B cell (primary cell): ENCODE results near the gene VPS51. TPM values are rescaled to one million over a fixed set of nuclear protein-coding genes. Genes with fewer than 3 reads are reported as not detected.

Experiments
- ATAC-seq: fragments of 200-7000 bp; cut with Tn5 transposase; one replicate; pipeline ENCODE4 v1.10.0; 2021; ENCODE audit warnings: low read depth, mild to moderate bottlenecking, moderate number of reproducible peaks, moderate library complexity
- CTCF ChIA-PET: fragments of 350-600 bp; sonication (Branson Sonifier 250); formaldehyde crosslinking; loops from one replicate; lab custom pipeline; 2021; ENCODE audit warnings: antibody characterized with exemption, inconsistent platforms; lab: Charles Lee
- POLR2A ChIA-PET: fragments of 350-600 bp; sonication (Branson Sonifier 250); formaldehyde crosslinking; loops from one replicate; lab custom pipeline; 2021; ENCODE audit warnings: antibody characterized with exemption; lab: Charles Lee
- DNase-seq: peaks from one replicate; pipeline ENCODE4 v3.0.0; 2013
- H2AFZ ChIP-seq: 2 replicates; pipeline ENCODE4 v1.6.1; 2012; ENCODE audit warnings: mild to moderate bottlenecking, low read depth, low read length; ENCODE audit not compliant: insufficient read depth, poor library complexity, severe bottlenecking
- H3K27ac ChIP-seq, 2 donors: 1 replicate in 1 of 2; 2 replicates in 1 of 2; pipeline ENCODE4 v1.5.1; 2012 to 2013; ENCODE audit warnings: low read length in 2 of 2, mild to moderate bottlenecking in 2 of 2, moderate library complexity in 1 of 2
- H3K27me3 ChIP-seq, 4 experiments: fragments of 200-600 bp in 1 of 4; sonication (generic) in 1 of 4; replicated peaks in 1 of 4; 1 replicate in 2 of 4; 2 replicates in 2 of 4; pipeline versions ENCODE4 v1.6.1 to v1.7.0; 2013 to 2016; ENCODE audit warnings: low read length in 3 of 4, mild to moderate bottlenecking in 2 of 4, mixed read lengths in 1 of 4, moderate library complexity in 1 of 4; ENCODE audit not compliant: insufficient read depth in 4 of 4, control insufficient read depth in 3 of 4; ENCODE audit errors: control extremely low read depth in 1 of 4
- H3K36me3 ChIP-seq, 2 experiments: replicated peaks in 1 of 2; 1 replicate in 1 of 2; 2 replicates in 1 of 2; pipeline versions ENCODE4 v1.6.1 to v1.7.1; 2013; ENCODE audit warnings: low read length in 1 of 2; ENCODE audit not compliant: insufficient read depth in 2 of 2, control insufficient read depth in 1 of 2; ENCODE audit errors: control extremely low read depth in 1 of 2, extremely low read depth in 1 of 2
- H3K4me1 ChIP-seq, 2 donors: fragments of 200-600 bp in 1 of 2; sonication (generic) in 1 of 2; 1 replicate in 1 of 2; 2 replicates in 1 of 2; pipeline versions ENCODE4 v1.5.1 to v1.6.1; 2013 to 2017; ENCODE audit warnings: low read length in 2 of 2; ENCODE audit not compliant: control insufficient read depth in 2 of 2, insufficient read depth in 2 of 2
- H3K4me2 ChIP-seq: replicated peaks from 2 replicates; pipeline ENCODE3; 2012; ENCODE audit warnings: mild to moderate bottlenecking, low read depth, low read length; ENCODE audit not compliant: poor library complexity, severe bottlenecking
- H3K4me3 ChIP-seq, 5 experiments: fragments of 200-600 bp in 1 of 5; sonication (generic) in 1 of 5; 1 replicate in 3 of 5; 2 replicates in 2 of 5; pipeline versions ENCODE4 v1.5.1 to v1.7.0; 2011 to 2016; ENCODE audit warnings: low read length in 4 of 5, mild to moderate bottlenecking in 4 of 5, low read depth in 2 of 5, control low read depth in 1 of 5, moderate library complexity in 1 of 5; ENCODE audit not compliant: insufficient read depth in 1 of 5; ENCODE audit errors: control extremely low read depth in 1 of 5, extremely low read depth in 1 of 5
- H3K79me2 ChIP-seq: fragments of 200-600 bp; sonication (generic); one replicate; pipeline ENCODE4 v1.6.0; 2016; ENCODE audit warnings: low read length; ENCODE audit not compliant: control insufficient read depth, insufficient read depth
- H3K9ac ChIP-seq: fragments of 200-600 bp; sonication (generic); 2 replicates; pipeline ENCODE4 v1.6.1; 2017; ENCODE audit warnings: mild to moderate bottlenecking, low read length, moderate library complexity
- H3K9me3 ChIP-seq, 3 donors: one replicate each; pipeline versions ENCODE4 v1.6.1 to v1.7.1; 2013; ENCODE audit warnings: low read length in 2 of 3; ENCODE audit not compliant: control insufficient read depth in 2 of 3, insufficient read depth in 1 of 3; ENCODE audit errors: control extremely low read depth in 1 of 3
- H4K20me1 ChIP-seq: 2 replicates; pipeline ENCODE4 v1.6.0; 2012; ENCODE audit warnings: mild to moderate bottlenecking, low read length; ENCODE audit not compliant: insufficient read depth, control insufficient read depth, poor library complexity, severe bottlenecking
- H3K27ac Mint-ChIP-seq: one replicate; pipeline ENCODE4 v1.8.0; 2021; ENCODE audit warnings: mixed read lengths
- H3K27me3 Mint-ChIP-seq: one replicate; pipeline ENCODE4 v1.8.0; 2021; ENCODE audit warnings: mixed read lengths
- H3K4me1 Mint-ChIP-seq: one replicate; pipeline ENCODE4 v1.8.0; 2021; ENCODE audit warnings: mixed read lengths
- H3K4me3 Mint-ChIP-seq: one replicate; pipeline ENCODE4 v1.8.0; 2021; ENCODE audit warnings: mixed read lengths
- H3K9me3 Mint-ChIP-seq: one replicate; pipeline ENCODE4 v1.8.0; 2022; ENCODE audit warnings: mixed read lengths; ENCODE audit not compliant: insufficient read depth
- EZH2 ChIP-seq: IDR thresholded peaks from 2 replicates; pipeline ENCODE4 v1.6.1; 2012; ENCODE audit warnings: borderline replicate concordance, low read depth, mild to moderate bottlenecking, moderate library complexity, low read length; ENCODE audit not compliant: insufficient read depth, poor library complexity, severe bottlenecking
- WGBS: methylation state at CpG from one replicate; pipeline ENCODE4 v1.1.5; 2013; ENCODE audit warnings: missing lambda C conversion rate; ENCODE audit not compliant: insufficient coverage; 5-methylcytosine and 5-hydroxymethylcytosine counted together
- intact Hi-C: fragments of 100-400 bp; cut with micrococcal nuclease; formaldehyde crosslinking; loops from one replicate; pipeline ENCODE4 v1.10.0; 2022
- polyA plus RNA-seq: library from polyadenylated mRNA; depleted of rRNA; stranded (reverse); fragments of >200 nt; gene quantifications from 2 replicates; pipeline ENCODE4 v1.2.3, GENCODE V29; 2012
- total RNA-seq, 2 donors: library from RNA; stranded (reverse); fragments of 120-200 nt in 1 of 2; gene quantifications; 1 replicate in 1 of 2; 2 replicates in 1 of 2; pipeline versions ENCODE4 v1.2.3 to v1.2.4, GENCODE V29; 2013 to 2022
- TF ChIP-seq, protein P1 (sequence below): fragments of 200-600 bp; IDR thresholded peaks from one replicate; pipeline ENCODE4 v1.8.0; 2022; ENCODE audit warnings: antibody characterized with exemption, mild to moderate bottlenecking

VPS51 gene
- total and polyA plus RNA-seq, 2 donors (not counting 1 experiment from before 2014, with no cell fraction given): 206 to 223 TPM

DNA sequence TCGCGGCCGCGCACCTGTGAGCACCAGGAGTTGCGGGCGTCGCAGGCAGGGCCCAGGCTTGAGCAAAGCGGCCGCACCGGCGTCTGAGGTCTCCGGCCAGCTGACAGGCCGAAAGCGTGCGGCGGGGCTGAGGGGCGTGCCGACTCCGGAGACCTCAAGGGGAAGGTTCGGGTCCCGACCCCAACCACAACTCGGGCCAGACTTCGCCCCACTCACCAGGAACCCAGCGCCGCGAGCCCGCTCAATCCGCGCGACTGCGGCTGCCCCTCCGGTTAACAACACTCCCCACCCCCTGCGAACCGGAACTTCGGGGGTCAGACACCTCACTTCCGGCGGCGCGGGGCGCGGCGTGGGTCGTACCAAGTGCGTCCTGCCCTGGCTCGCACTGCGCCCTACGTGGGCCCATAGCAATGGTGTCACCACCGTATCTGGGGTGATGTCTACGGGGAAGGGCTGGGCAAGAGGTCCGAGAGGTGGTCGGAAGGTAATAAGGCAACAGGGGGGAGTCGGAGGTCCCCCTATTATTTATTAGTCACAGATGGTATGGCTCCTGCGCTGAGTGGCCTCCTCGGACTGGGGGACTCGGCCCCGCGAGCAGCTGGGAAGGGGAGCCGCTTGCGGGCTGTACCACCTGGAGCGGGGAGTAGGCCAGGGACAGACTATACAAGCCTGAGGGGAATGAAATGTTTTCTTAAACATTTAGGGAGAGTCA is 38.4 kb downstream of the VPS51 start, which contains the start of gene SYVN1:
TSS of gene SYVN1 (minus strand) at position 280 of the 712 bp plus-strand sequence. CDS start 918 bp downstream, outside the sequence.
- ChIA-PET CTCF (interaction anchor here (0.5 to 7.5 kb wide), 9 partner anchors 12 to 442 kb away, joined by 3 to 64 read pairs (median 5); partner anchors contain the start of genes CAPN1, EHBP1L1, FAU and MRPL49), POLR2A (interaction anchor here (0.6 to 8.8 kb wide), 10 partner anchors 9 to 1121 kb away, joined by 3 to 160 read pairs (median 4); partner anchors contain the start of genes CAPN1, FAU, MALAT1 and MRPL49)
- Histone ChIP-seq H3K79me2 (peaks cover 75% of the 10 kb centered on the region), H2AFZ (peak within 1 kb of the TSS; percentile 71), H3K4me3 (peak within 1 kb of the TSS; percentile 81 to 99 (median 96)), H3K4me1 (peaks cover 39 to 59% of the 10 kb centered on the region in 2 donors), H4K20me1 (peaks cover 46% of the 10 kb centered on the region), H3K36me3 (peaks cover 1 to 30% of the 10 kb centered on the region in 2 experiments), H3K9me3 (no peaks in the 10 kb centered on the region), H3K4me2 (peak within 1 kb of the TSS; percentile 89), H3K27ac (peak within 1 kb of the TSS; percentile 98 to 99), H3K27me3 (no peaks in the 10 kb centered on the region), H3K9ac (peak within 1 kb of the TSS; percentile 99)
- Mint-ChIP-seq H3K27me3 (no peaks in the 10 kb centered on the region), H3K27ac (peak within 1 kb of the TSS; percentile 99), H3K9me3 (no peaks in the 10 kb centered on the region), H3K4me3 (peak within 1 kb of the TSS; percentile 97), H3K4me1 (peaks cover 68% of the 10 kb centered on the region)
- DNase-seq (peak; percentile 97), ATAC-seq (peak; percentile 51)
- WGBS: under 1% methylated on average over 48 of the region's 60 CpGs
- TF ChIP-seq, protein P1, sequence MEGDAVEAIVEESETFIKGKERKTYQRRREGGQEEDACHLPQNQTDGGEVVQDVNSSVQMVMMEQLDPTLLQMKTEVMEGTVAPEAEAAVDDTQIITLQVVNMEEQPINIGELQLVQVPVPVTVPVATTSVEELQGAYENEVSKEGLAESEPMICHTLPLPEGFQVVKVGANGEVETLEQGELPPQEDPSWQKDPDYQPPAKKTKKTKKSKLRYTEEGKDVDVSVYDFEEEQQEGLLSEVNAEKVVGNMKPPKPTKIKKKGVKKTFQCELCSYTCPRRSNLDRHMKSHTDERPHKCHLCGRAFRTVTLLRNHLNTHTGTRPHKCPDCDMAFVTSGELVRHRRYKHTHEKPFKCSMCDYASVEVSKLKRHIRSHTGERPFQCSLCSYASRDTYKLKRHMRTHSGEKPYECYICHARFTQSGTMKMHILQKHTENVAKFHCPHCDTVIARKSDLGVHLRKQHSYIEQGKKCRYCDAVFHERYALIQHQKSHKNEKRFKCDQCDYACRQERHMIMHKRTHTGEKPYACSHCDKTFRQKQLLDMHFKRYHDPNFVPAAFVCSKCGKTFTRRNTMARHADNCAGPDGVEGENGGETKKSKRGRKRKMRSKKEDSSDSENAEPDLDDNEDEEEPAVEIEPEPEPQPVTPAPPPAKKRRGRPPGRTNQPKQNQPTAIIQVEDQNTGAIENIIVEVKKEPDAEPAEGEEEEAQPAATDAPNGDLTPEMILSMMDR: no peak
- no peak for TF ChIP-seq EZH2
- intact Hi-C loops: loop anchor here (1.0 to 5.0 kb wide), 3 partner anchors 50 to 483 kb away; partner anchors contain the start of genes CDCA5, PCNX3, SAC3D1 and ZFPL1
